Gastrocnemius medialis (tissue), 4 donors: ENCODE results near the gene LYRM2. TPM values are rescaled to one million over a fixed set of nuclear protein-coding genes. Genes with fewer than 3 reads are reported as not detected.

ENCODE experiments used
- ATAC-seq, 2 donors: fragments of 150-250 bp; one replicate each; pipeline ENCODE4 v1.9.1; 2016
- DNase-seq, 2 donors: peaks; one replicate each; pipeline ENCODE4 v3.0.0-alpha.2; 2019
- H3K27ac ChIP-seq, 4 donors: fragments of 200-600 bp; sonication (generic); 1 replicate in 1 of 4; 2 replicates in 3 of 4; pipeline ENCODE4 v1.5.1; 2016 to 2018; ENCODE audit warnings: mild to moderate bottlenecking in 2 of 4, moderate library complexity in 1 of 4
- H3K27me3 ChIP-seq, 3 donors: fragments of 200-600 bp; sonication (generic) in 2 of 3; 1 replicate in 1 of 3; 2 replicates in 2 of 3; pipeline versions ENCODE4 v1.5.1 to v1.6.0; 2016 to 2019; ENCODE audit warnings: mild to moderate bottlenecking in 1 of 3, moderate library complexity in 1 of 3
- H3K36me3 ChIP-seq, 2 donors: fragments of 200-600 bp; sonication (generic) in 1 of 2; one replicate each; pipeline ENCODE4 v1.5.1; 2017 to 2018
- H3K4me1 ChIP-seq, 2 donors: fragments of 200-600 bp; sonication (generic) in 1 of 2; one replicate each; pipeline ENCODE4 v1.5.1; 2016 to 2017; ENCODE audit warnings: mild to moderate bottlenecking in 2 of 2
- H3K4me3 ChIP-seq, 4 donors: fragments of 200-600 bp; sonication (generic) in 3 of 4; 1 replicate in 1 of 4; 2 replicates in 3 of 4; pipeline ENCODE4 v1.5.1; 2016 to 2019; ENCODE audit warnings: mild to moderate bottlenecking in 2 of 4
- H3K9me3 ChIP-seq, 3 donors: fragments of 200-600 bp; sonication (generic) in 2 of 3; 1 replicate in 1 of 3; 2 replicates in 2 of 3; pipeline ENCODE4 v1.5.1; 2016 to 2019
- POLR2A ChIP-seq, 2 donors: fragments of 450-650 bp; IDR thresholded peaks; one replicate each; pipeline ENCODE4 v1.6.1; 2017; ENCODE audit warnings: antibody characterized with exemption in 2 of 2, mild to moderate bottlenecking in 2 of 2, moderate library complexity in 2 of 2
- in situ Hi-C, 4 donors: fragments of 200-750 bp; cut with MboI; loops; one replicate each; pipeline versions ENCODE4 v1.15.0 to v1.8.0; 2017; ENCODE audit warnings: low sequenced_read_pairs in 4 of 4
- intact Hi-C: fragments of 100-400 bp; cut with DNase I; formaldehyde crosslinking; loops from one replicate; pipeline ENCODE4 v1.15.1; 2023; ENCODE audit warnings: low total_unique reads
- total RNA-seq, 4 donors: library from RNA; depleted of rRNA; stranded (reverse); fragments of >200 nt; gene quantifications; one replicate each; pipeline versions ENCODE4 v1.1.0 to v1.2.3, GENCODE V29; 2016
- TF ChIP-seq, protein P1 (sequence below), 5 experiments: fragments of 450-650 bp in 3 of 5; fragments of 200-600 bp in 2 of 5; sonication (generic) in 2 of 5; IDR thresholded peaks in 4 of 5; conservative IDR thresholded peaks in 1 of 5; 1 replicate in 4 of 5; 2 replicates in 1 of 5; pipeline ENCODE4 v1.5.1; 2016 to 2019; ENCODE audit warnings: antibody characterized with exemption in 5 of 5, mild to moderate bottlenecking in 3 of 5, moderate library complexity in 3 of 5

The LYRM2 gene
- total RNA-seq, 4 donors from 2014 or later, result 15.8 to 40.2 (median 23.3) TPM

DNA sequence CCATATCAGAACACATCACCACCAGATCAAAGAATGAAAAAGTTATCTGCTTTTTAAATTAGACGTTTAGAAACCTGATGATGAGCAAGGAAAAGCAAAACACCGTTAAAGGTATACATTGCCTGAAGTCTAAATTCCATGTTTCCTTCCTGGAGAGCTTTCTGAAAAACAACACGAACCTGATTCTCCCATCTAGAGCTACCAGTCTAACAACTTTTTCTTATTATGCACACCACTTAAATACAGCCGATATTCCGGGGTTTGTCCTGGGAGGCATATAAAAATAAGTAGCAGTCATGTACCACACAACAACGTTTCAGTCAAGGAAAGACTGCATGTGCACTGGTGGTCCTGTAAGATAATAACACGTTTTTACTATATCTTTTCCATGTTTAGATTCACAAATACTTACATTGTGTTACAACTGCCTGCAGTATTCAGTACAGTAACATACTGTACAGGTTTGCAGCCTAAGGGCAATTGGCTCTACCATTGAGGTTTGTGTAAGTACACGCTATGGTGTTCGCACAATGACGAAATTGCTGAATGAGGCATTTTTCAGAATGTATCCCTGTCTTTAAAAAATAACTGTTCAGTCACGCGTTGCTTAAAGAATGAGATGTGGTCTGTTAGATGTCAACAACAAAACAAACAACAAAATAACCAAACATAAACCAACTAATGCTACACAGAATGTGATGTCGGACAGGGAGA lies 19.1 kb upstream of the LYRM2 start:
- Histone ChIP-seq H3K9me3 (no peaks in the 10 kb centered on the region), H3K4me3 (no peak overlapping the region), H3K4me1 (peaks cover 17 to 33% of the 10 kb centered on the region in 2 donors), H3K27ac (peak overlapping the region in 1 of 4 donors; percentile 1), H3K36me3 (peaks cover 5 to 58% of the 10 kb centered on the region in 2 donors), H3K27me3 (no peaks in the 10 kb centered on the region)
- DNase-seq (no peak), ATAC-seq (no peak)
- in situ Hi-C loops (no loop called here), intact Hi-C loops (no loop called here)
- no peak for TF ChIP-seq POLR2A (IDR thresholded peaks at IDR 0.05)
- TF ChIP-seq, protein P1, sequence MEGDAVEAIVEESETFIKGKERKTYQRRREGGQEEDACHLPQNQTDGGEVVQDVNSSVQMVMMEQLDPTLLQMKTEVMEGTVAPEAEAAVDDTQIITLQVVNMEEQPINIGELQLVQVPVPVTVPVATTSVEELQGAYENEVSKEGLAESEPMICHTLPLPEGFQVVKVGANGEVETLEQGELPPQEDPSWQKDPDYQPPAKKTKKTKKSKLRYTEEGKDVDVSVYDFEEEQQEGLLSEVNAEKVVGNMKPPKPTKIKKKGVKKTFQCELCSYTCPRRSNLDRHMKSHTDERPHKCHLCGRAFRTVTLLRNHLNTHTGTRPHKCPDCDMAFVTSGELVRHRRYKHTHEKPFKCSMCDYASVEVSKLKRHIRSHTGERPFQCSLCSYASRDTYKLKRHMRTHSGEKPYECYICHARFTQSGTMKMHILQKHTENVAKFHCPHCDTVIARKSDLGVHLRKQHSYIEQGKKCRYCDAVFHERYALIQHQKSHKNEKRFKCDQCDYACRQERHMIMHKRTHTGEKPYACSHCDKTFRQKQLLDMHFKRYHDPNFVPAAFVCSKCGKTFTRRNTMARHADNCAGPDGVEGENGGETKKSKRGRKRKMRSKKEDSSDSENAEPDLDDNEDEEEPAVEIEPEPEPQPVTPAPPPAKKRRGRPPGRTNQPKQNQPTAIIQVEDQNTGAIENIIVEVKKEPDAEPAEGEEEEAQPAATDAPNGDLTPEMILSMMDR (IDR thresholded peaks at IDR 0.05 in 4 of 5, conservative IDR thresholded peaks at IDR 0.05 in 1 of 5), result no peak

DNA sequence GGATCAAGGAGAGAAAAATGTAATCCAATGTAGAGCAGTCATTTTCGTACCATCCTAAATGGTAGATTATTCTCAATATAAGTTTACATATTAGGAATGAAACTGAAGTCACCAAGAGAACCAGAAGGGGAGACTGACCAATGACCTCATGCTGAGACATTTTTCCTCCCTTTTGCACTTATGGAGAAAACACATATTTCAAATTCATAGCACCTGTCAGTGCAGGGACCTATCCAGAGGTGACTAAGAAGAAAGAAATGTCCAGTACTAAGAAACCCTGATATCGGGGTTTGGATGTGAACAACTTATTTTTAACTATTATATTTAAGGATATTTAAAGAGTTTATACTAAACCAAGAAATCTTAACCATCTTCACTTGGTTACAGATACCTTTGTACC lies 16.6 kb upstream of the LYRM2 start:
- in situ Hi-C loops, result no loop called here
- DNase-seq, result no peak
- no peak overlapping the region for H3K27ac ChIP-seq
- no peaks in the 10 kb centered on the region for H3K27me3 ChIP-seq
- H3K4me3 ChIP-seq, result no peak overlapping the region
- ATAC-seq, result no peak
- intact Hi-C loops, result no loop called here
- peaks cover 5 to 67% of the 10 kb centered on the region in 2 donors for H3K36me3 ChIP-seq
- H3K9me3 ChIP-seq, result no peaks in the 10 kb centered on the region
- TF ChIP-seq POLR2A (IDR thresholded peaks at IDR 0.05), result no peak
- TF ChIP-seq, protein P1 (IDR thresholded peaks at IDR 0.05 in 4 of 5, conservative IDR thresholded peaks at IDR 0.05 in 1 of 5), result no peak
- peaks cover 0 to 9% of the 10 kb centered on the region in 2 donors for H3K4me1 ChIP-seq

DNA sequence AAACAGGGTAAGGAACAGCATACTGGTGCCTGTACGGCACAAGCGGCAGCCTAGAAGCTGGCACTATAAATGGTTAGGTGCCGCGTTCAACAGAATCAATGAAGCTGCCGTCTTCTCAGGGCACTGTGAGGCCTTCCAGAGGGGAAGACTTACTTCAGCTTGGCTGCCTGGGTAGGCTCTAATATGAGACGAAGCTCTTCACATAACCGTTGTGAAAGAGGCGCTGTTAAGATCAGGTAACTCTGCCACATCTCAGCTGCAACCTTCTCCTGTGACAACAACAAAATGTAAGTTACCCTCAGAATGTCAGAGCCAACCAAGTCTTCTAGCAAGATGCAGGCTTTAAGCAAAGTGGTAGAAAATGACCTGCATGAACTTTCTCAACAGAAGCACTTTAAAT lies 12.0 kb upstream of the LYRM2 start:
- TF ChIP-seq, protein P1 (IDR thresholded peaks at IDR 0.05 in 4 of 5, conservative IDR thresholded peaks at IDR 0.05 in 1 of 5), result no peak
- no peak for TF ChIP-seq POLR2A (IDR thresholded peaks at IDR 0.05)
- no peaks in the 10 kb centered on the region for H3K9me3 ChIP-seq
- H3K4me1 ChIP-seq, result no peaks in the 10 kb centered on the region
- in situ Hi-C loops (no loop called here), intact Hi-C loops (no loop called here)
- peak; percentile 51 to 89 for ATAC-seq
- H3K27me3 ChIP-seq, result no peaks in the 10 kb centered on the region
- no peak for DNase-seq
- no peak overlapping the region for H3K4me3 ChIP-seq
- H3K36me3 ChIP-seq, result peaks cover 5 to 74% of the 10 kb centered on the region in 2 donors
- H3K27ac ChIP-seq, result peak overlapping the region; percentile 22 to 62 (median 51)

DNA sequence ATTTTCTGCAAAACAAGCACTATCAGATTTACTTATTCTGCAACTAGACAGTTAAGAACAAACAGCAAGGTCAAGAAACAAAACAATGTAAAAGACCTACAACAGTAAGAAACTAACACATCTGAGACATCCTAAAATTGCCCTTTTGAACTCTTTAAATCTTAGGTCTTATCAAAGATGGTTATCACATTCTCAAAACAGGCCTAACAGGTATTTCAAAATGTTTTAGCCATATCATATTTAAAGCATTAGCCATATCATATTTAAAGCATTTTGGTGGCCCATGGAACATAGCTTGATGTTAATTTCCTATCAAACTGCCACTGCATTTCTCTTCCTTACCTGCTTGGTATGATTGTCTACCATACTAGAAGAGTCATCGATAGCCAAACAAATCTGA lies 11.1 kb upstream of the LYRM2 start:
- peaks cover 3 to 74% of the 10 kb centered on the region in 2 donors for H3K36me3 ChIP-seq
- in situ Hi-C loops, result loop anchor here in 3 of 4 donors (25.0 kb wide), 2 partner anchors 662 to 687 kb away; partner anchors contain the start of gene RNGTT (in 2 of the 3)
- intact Hi-C loops, result no loop called here

More for the DNA sequence above, 11.1 kb upstream of the LYRM2 start:
- no peak overlapping the region for H3K4me3 ChIP-seq
- DNase-seq (no peak), ATAC-seq (no peak)
- no peaks in the 10 kb centered on the region for H3K9me3 ChIP-seq
- no peak for TF ChIP-seq POLR2A (IDR thresholded peaks at IDR 0.05)
- TF ChIP-seq, protein P1 (IDR thresholded peaks at IDR 0.05 in 4 of 5, conservative IDR thresholded peaks at IDR 0.05 in 1 of 5), result no peak
- no peaks in the 10 kb centered on the region for H3K4me1 ChIP-seq
- H3K27me3 ChIP-seq, result no peaks in the 10 kb centered on the region
- H3K27ac ChIP-seq, result peak overlapping the region in 2 of 4 donors; percentile 58 to 62
